ENCODE results near the gene EFNA3.

GRCh38 chr1:155093911-155094621 is 15.4 kb downstream of the EFNA3 start:
- TF ChIP-seq CTCF (IDR thresholded peaks at IDR 0.05), result no peak
- TF ChIP-seq POLR2A (IDR thresholded peaks at IDR 0.05), result no peak
